ENCODE results near the gene STMN1. TPM values are rescaled to one million over a fixed set of nuclear protein-coding genes. Genes with fewer than 3 reads are reported as not detected.

Gene STMN1
- total and polyA plus RNA-seq, 2 of the 8 experiments (the other 6 are each of a cell fraction or from before 2014, with no cell fraction given): 116 to 564 TPM

GRCh38 chr1:25867210-25867991, 38.8 kb downstream of the STMN1 start:
- Histone ChIP-seq H3K23me2 (ENCODE audit: low read depth, low read length) (no peaks in the 10 kb centered on the region), H3K4me3 (ENCODE audit: extremely low read depth in 1 of 4, insufficient read depth in 2 of 4, low read depth in 3 of 4, low read length in 4 of 4) (no peak overlapping the region; a peak in 1 of 8 replicates), H2BK15ac (ENCODE audit: low read length) (no peak overlapping the region), H3K4ac (replicated peaks; ENCODE audit: insufficient read length, low read depth, low read length) (no peak overlapping the region), H3K14ac (ENCODE audit: insufficient read length) (no peak overlapping the region), H3K9me3 (ENCODE audit: insufficient read depth in 2 of 2, low read depth in 1 of 2, low read length in 1 of 2) (no peaks in the 10 kb centered on the region), H3K79me2 (ENCODE audit: control insufficient read depth in 1 of 2, insufficient read depth in 2 of 2, low read length in 2 of 2) (no peaks in the 10 kb centered on the region), H2AFZ (ENCODE audit: low read length) (no peak overlapping the region), H3K56ac (replicated peaks; ENCODE audit: insufficient read length, low read depth, low read length) (no peak overlapping the region), H3K9ac (replicated peaks in 1 of 4; ENCODE audit: extremely low read depth in 1 of 4, low read depth in 3 of 4, low read length in 3 of 4) (peak overlapping the region in 3 of 4 experiments; percentile 4 to 20 (median 4); a peak in 3 of 7 replicates), H2BK12ac (ENCODE audit: low read depth, low read length) (no peak overlapping the region), H3K4me1 (replicated peaks in 1 of 4; ENCODE audit: control insufficient read depth in 3 of 4, insufficient read depth in 4 of 4, low read length in 3 of 4) (peaks cover 3 to 15% (median 11%) of the 10 kb centered on the region in 4 experiments), H3K36me3 (ENCODE audit: control insufficient read depth in 2 of 4, insufficient read depth in 4 of 4, low read length in 3 of 4) (peaks cover 0 to 8% (median 1%) of the 10 kb centered on the region in 4 experiments; a peak in 3 of 8 replicates), H3K27ac (ENCODE audit: low read depth, low read length) (no peak overlapping the region), H3K27me3 (replicated peaks in 1 of 4; ENCODE audit: control insufficient read depth in 3 of 4, extremely low read depth in 1 of 4, insufficient read depth in 3 of 4, low read length in 3 of 4) (no peaks in the 10 kb centered on the region), H4K8ac (ENCODE audit: extremely low read depth, insufficient read depth, low read length) (no peak overlapping the region), H3K23ac (ENCODE audit: insufficient read length) (no peak overlapping the region), H3K79me1 (ENCODE audit: low read depth, low read length) (no peaks in the 10 kb centered on the region; the same call in none of the 2 replicates), H2BK20ac (ENCODE audit: low read length) (no peak overlapping the region), H2AK5ac (ENCODE audit: low read depth, low read length) (no peak overlapping the region), H3K18ac (ENCODE audit: extremely low read depth, low read length) (peak overlapping the region; percentile 72; the same call in 1 of the 2 replicates), H4K20me1 (replicated peaks in 1 of 2; ENCODE audit: control insufficient read depth in 1 of 2, insufficient read depth in 2 of 2, low read length in 2 of 2) (no peaks in the 10 kb centered on the region), H2BK120ac (replicated peaks; ENCODE audit: low read depth, low read length) (no peak overlapping the region), H4K91ac (replicated peaks; ENCODE audit: insufficient read length, low read length) (no peak overlapping the region), H3K4me2 (ENCODE audit: insufficient read depth in 1 of 2, low read depth in 2 of 2, low read length in 2 of 2) (peak overlapping the region; percentile 30 to 50; a peak in 3 of 4 replicates), H4K5ac (ENCODE audit: insufficient read length, low read depth, low read length) (no peak overlapping the region), H2BK5ac (ENCODE audit: low read depth, low read length) (no peak overlapping the region)
- POLR2A ChIA-PET (ENCODE audit: partially characterized antibody): interaction anchor here (0.9 to 2.6 kb wide), 6 partner anchors 8 to 33 kb away, joined by 3 to 10 read pairs (median 3); partner anchors contain the start of gene PAQR7
- DNase-seq (ENCODE audit: low read depth in 1 of 2, low spot score in 2 of 2): no peak
- CTCF ChIA-PET (ENCODE audit: partially characterized antibody): interaction anchor here (1.0 to 2.7 kb wide), 4 partner anchors 14 to 57 kb away, joined by 3 to 11 read pairs (median 6); no protein-coding TSS in a partner anchor
- TF ChIP-seq TAF1 (IDR thresholded peaks at IDR 0.05; ENCODE audit: low read depth, low read length): peak; percentile 19; the same call in 1 of the 2 replicates
- TF ChIP-seq GTF2F1 (IDR thresholded peaks at IDR 0.05; ENCODE audit: borderline replicate concordance, low read depth, low read length): no peak
- peak; percentile 88 for FAIRE-seq
- 78% methylated on average over 9 of the region's 9 CpGs; no CpG with 5 or more reads in 1 of the 2 experiments for WGBS, 2 experiments (ENCODE audit: extremely low coverage in 1 of 2, insufficient coverage in 1 of 2, insufficient read length in 1 of 2, insufficient replicate concordance in 2 of 2, low coverage in 1 of 2, low lambda C conversion rate in 2 of 2, missing lambda C conversion rate in 1 of 2)

Measured in H1 (cell line).